ENCODE data around the gene FAM149B1.

FAM149B1 gene

DNA sequence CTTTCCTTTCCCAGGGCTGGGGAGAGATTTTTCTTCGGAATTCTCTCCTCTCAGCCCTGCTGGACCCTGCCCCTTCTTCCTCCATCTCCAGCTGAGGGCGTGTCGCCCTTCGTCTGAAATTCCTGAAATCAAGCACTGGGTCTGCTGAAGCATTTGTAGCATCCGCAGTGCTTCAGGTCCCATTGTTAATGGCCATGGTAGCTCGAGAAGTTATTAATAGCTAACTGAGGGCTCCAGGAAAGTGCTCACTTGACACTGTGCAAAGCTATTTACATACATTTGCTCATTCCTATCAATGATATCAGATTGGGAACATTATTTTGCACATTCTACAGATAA lies 515 bp downstream of the FAM149B1 start:
- in situ Hi-C loops (cut with MboI; ENCODE audit: low sequenced_read_pairs, unreplicated experiment) = loop anchor here (25.0 kb wide), 1 partner anchor 806 kb away; the partner anchor contains the start of gene DNAJB12
- TF ChIP-seq, protein P1, sequence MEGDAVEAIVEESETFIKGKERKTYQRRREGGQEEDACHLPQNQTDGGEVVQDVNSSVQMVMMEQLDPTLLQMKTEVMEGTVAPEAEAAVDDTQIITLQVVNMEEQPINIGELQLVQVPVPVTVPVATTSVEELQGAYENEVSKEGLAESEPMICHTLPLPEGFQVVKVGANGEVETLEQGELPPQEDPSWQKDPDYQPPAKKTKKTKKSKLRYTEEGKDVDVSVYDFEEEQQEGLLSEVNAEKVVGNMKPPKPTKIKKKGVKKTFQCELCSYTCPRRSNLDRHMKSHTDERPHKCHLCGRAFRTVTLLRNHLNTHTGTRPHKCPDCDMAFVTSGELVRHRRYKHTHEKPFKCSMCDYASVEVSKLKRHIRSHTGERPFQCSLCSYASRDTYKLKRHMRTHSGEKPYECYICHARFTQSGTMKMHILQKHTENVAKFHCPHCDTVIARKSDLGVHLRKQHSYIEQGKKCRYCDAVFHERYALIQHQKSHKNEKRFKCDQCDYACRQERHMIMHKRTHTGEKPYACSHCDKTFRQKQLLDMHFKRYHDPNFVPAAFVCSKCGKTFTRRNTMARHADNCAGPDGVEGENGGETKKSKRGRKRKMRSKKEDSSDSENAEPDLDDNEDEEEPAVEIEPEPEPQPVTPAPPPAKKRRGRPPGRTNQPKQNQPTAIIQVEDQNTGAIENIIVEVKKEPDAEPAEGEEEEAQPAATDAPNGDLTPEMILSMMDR (IDR thresholded peaks at IDR 0.05; ENCODE audit: borderline replicate concordance, control extremely low read depth, extremely low read depth, insufficient read depth, missing control alignments) = no peak
- DNase-seq (ENCODE audit: low spot score) = no peak

DNA sequence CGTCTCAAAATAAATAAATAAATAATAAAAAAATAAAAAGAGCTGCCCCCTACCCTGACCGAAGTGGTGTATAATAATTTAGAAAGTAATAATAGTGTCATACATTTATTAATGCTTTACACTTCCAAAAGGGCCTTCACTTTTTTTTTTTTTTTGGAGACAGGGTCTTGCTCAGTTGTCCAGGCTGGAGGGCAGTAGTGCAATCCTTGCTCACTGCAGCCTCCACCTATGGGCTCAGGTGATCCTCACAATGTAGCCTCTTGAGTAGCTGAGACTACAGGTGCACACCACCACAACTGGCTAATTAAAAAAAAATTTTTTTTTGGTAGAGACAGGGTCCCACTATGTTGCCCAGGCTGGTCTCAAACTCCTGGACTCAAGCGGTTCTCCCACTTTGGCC lies 1.4 kb downstream of the FAM149B1 start:
- in situ Hi-C loops (cut with MboI; ENCODE audit: low sequenced_read_pairs, unreplicated experiment) = loop anchor here (25.0 kb wide), 1 partner anchor 807 kb away; the partner anchor contains the start of gene DNAJB12
- DNase-seq (ENCODE audit: low spot score) = no peak
- TF ChIP-seq, protein P1 (IDR thresholded peaks at IDR 0.05; ENCODE audit: borderline replicate concordance, control extremely low read depth, extremely low read depth, insufficient read depth, missing control alignments) = no peak

- DNase-seq (ENCODE audit: low spot score) = no peak
- in situ Hi-C loops (cut with MboI; ENCODE audit: low sequenced_read_pairs, unreplicated experiment) = loop anchor here (25.0 kb wide), 1 partner anchor 811 kb away; the partner anchor contains the start of gene DNAJB12
- TF ChIP-seq, protein P1 (IDR thresholded peaks at IDR 0.05; ENCODE audit: borderline replicate concordance, control extremely low read depth, extremely low read depth, insufficient read depth, missing control alignments) = no peak
Observed at GRCh38 chr10:73172867-73173266, 4.9 kb downstream of the FAM149B1 start.

- in situ Hi-C loops (cut with MboI; ENCODE audit: low sequenced_read_pairs, unreplicated experiment) = loop anchor here (25.0 kb wide), 1 partner anchor 812 kb away; the partner anchor contains the start of gene DNAJB12
- TF ChIP-seq, protein P1 (IDR thresholded peaks at IDR 0.05; ENCODE audit: borderline replicate concordance, control extremely low read depth, extremely low read depth, insufficient read depth, missing control alignments) = no peak
- no peak for DNase-seq (ENCODE audit: low spot score)
Observed at GRCh38 chr10:73174148-73174925, 6.4 kb downstream of the FAM149B1 start.

DNA sequence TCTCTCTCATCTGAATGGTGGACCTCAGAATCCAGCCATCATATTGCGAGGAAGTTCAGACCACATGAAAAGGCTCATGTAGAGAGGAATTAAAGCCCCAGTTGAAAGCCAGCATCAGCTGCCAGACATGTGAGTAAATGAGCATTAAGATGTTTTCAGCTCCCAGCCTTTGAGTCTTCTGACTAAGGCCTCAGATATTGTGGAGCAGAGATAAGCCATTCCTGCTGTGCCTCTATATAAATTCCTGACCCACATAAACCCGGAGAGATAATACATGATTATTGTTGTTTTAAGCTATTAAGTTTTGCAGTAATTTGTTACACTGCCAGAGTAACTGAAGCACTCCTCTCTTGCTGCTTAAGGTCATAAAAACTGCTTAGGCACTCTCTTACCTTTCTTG lies 14.6 kb downstream of the FAM149B1 start:
- TF ChIP-seq, protein P1 (IDR thresholded peaks at IDR 0.05; ENCODE audit: borderline replicate concordance, control extremely low read depth, extremely low read depth, insufficient read depth, missing control alignments) = no peak
- no peak for DNase-seq (ENCODE audit: low spot score)
- in situ Hi-C loops (cut with MboI; ENCODE audit: low sequenced_read_pairs, unreplicated experiment) = no loop called here

- DNase-seq (ENCODE audit: low spot score) = no peak
- in situ Hi-C loops (cut with MboI; ENCODE audit: low sequenced_read_pairs, unreplicated experiment) = no loop called here
- TF ChIP-seq, protein P1 (IDR thresholded peaks at IDR 0.05; ENCODE audit: borderline replicate concordance, control extremely low read depth, extremely low read depth, insufficient read depth, missing control alignments) = no peak
Observed at GRCh38 chr10:73183667-73184281, 15.9 kb downstream of the FAM149B1 start.

All from GM13976 (cell line).